Colon (tissue), 2 donors: ENCODE measurements around the gene PHC3.

ENCODE experiments used
- FAIRE-seq: peaks from 2 replicates; lab custom pipeline; 2012; peaks lifted over from hg19 to GRCh38; lab: Jason Lieb, UNC
- donor health status: control.
- donor health status: control.

PHC3 gene

GRCh38 chr3:170189398-170190256 lies 8.1 kb upstream of the PHC3 start:
- no peak for FAIRE-seq

- no peak for FAIRE-seq
Measured at GRCh38 chr3:170180079-170180907, 1.2 kb downstream of the PHC3 start.

- no peak for FAIRE-seq
Measured at GRCh38 chr3:170179432-170179831, 2.1 kb downstream of the PHC3 start.

- no peak for FAIRE-seq
Measured at GRCh38 chr3:170178651-170179050, 2.9 kb downstream of the PHC3 start.

GRCh38 chr3:170171563-170171962 lies 10.0 kb downstream of the PHC3 start:
- FAIRE-seq = no peak

- no peak for FAIRE-seq
Measured at GRCh38 chr3:170164717-170165116, 16.8 kb downstream of the PHC3 start.

- no peak for FAIRE-seq
Measured at GRCh38 chr3:170163956-170164645, 17.4 kb downstream of the PHC3 start.

GRCh38 chr3:170162630-170163029 lies 18.9 kb downstream of the PHC3 start:
- FAIRE-seq = no peak

GRCh38 chr3:170162052-170162451 lies 19.5 kb downstream of the PHC3 start:
- no peak for FAIRE-seq

GRCh38 chr3:170159933-170160332 lies 21.6 kb downstream of the PHC3 start:
- FAIRE-seq = no peak

- no peak for FAIRE-seq
Measured at GRCh38 chr3:170159459-170159858, 22.1 kb downstream of the PHC3 start.

GRCh38 chr3:170155604-170156003 lies 25.9 kb downstream of the PHC3 start:
- no peak for FAIRE-seq

GRCh38 chr3:170154569-170155143 lies 26.9 kb downstream of the PHC3 start:
- FAIRE-seq = no peak

GRCh38 chr3:170154084-170154483 lies 27.4 kb downstream of the PHC3 start:
- no peak for FAIRE-seq

GRCh38 chr3:170151536-170151935 lies 30.0 kb downstream of the PHC3 start:
- FAIRE-seq = no peak

- FAIRE-seq = no peak
Measured at GRCh38 chr3:170149016-170149415, 32.5 kb downstream of the PHC3 start.

- no peak for FAIRE-seq
Measured at GRCh38 chr3:170145278-170145677, 36.3 kb downstream of the PHC3 start.

GRCh38 chr3:170144437-170144843 lies 37.1 kb downstream of the PHC3 start:
- no peak for FAIRE-seq

- no peak for FAIRE-seq
Measured at GRCh38 chr3:170142373-170142772, 39.2 kb downstream of the PHC3 start.

GRCh38 chr3:170137986-170138385 lies 43.5 kb downstream of the PHC3 start:
- FAIRE-seq = no peak

GRCh38 chr3:170132335-170132734 lies 49.2 kb downstream of the PHC3 start:
- no peak for FAIRE-seq

- FAIRE-seq = no peak
Measured at GRCh38 chr3:170130532-170130931, 51.0 kb downstream of the PHC3 start.
